HPDE6-E6E7 (cell line): ENCODE data around the gene DYNLRB2.

Source experiments
- DNase-seq: peaks from one replicate; pipeline ENCODE4 v3.0.0; 2011; ENCODE audit warnings: missing footprints; ENCODE audit errors: extremely low spot score

Gene DYNLRB2

DNA sequence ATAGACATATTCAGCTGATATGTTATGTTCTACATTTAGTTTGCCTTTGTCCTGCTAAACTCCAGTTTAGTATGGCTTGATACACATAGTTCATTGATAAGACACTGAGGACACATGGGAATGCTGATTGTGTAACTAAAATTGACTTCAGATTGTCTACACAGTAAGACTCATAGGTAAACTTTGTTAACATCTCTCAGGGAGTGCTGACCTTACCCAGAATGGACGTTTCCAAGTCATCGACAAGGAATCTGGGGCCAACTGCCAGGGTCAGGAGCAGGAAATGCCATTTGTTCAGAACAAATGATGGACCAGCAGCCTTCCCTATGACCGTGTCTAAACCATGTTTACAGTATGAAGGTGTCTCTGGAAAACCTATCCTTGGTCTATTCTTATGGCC is 58.7 kb downstream of the DYNLRB2 start:
- no peak for DNase-seq
